ENCODE results near the gene ARHGEF12. TPM values are rescaled to one million over a fixed set of nuclear protein-coding genes. Genes with fewer than 3 reads are reported as not detected.

Gene ARHGEF12
- total RNA-seq, 6 experiments from 2014 or later, result 72.9 to 95.1 (median 85.0) TPM

- Mint-ChIP-seq H3K36me3 (ENCODE audit: low read depth) (peaks cover 17% of the 10 kb centered on the region), H3K27me3 (ENCODE audit: insufficient read depth) (peaks cover 3% of the 10 kb centered on the region; the same call in 1 of the 2 replicates), H3K4me1 (ENCODE audit: low read depth) (peaks cover 79% of the 10 kb centered on the region), H3K4me3 (no peak overlapping the region), H3K27ac (no peak overlapping the region), H3K9me3 (peaks cover 5% of the 10 kb centered on the region; the same call in 1 of the 2 replicates)
- DNase-seq, result no peak
- TF ChIP-seq, protein P1, sequence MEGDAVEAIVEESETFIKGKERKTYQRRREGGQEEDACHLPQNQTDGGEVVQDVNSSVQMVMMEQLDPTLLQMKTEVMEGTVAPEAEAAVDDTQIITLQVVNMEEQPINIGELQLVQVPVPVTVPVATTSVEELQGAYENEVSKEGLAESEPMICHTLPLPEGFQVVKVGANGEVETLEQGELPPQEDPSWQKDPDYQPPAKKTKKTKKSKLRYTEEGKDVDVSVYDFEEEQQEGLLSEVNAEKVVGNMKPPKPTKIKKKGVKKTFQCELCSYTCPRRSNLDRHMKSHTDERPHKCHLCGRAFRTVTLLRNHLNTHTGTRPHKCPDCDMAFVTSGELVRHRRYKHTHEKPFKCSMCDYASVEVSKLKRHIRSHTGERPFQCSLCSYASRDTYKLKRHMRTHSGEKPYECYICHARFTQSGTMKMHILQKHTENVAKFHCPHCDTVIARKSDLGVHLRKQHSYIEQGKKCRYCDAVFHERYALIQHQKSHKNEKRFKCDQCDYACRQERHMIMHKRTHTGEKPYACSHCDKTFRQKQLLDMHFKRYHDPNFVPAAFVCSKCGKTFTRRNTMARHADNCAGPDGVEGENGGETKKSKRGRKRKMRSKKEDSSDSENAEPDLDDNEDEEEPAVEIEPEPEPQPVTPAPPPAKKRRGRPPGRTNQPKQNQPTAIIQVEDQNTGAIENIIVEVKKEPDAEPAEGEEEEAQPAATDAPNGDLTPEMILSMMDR (IDR thresholded peaks at IDR 0.05), result no peak
Measured at GRCh38 chr11:120395778-120396177, 59.6 kb downstream of the ARHGEF12 start.

DNA sequence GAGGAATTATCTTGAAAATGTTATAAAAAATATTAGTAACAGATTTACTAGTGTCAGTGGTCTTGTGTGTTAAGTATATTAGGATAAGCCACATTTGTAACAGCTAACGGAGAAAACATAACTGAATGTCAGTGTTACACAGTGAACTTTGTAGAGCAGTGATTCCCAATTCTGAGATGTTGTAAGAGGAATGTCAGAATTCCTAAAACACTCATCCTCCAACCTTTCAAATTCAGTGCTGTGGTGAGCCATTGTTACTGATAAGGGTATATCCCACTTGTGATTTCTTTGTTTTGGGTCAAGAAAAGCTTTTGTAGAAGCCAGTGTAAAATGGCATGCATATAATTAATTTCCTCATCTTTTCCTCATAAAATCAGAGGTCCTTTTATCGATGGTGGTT, 61.9 kb downstream of the ARHGEF12 start:
- H3K36me3 Mint-ChIP-seq (ENCODE audit: low read depth), result peaks cover 17% of the 10 kb centered on the region
- peaks cover 77% of the 10 kb centered on the region for H3K4me1 Mint-ChIP-seq (ENCODE audit: low read depth)
- no peak for DNase-seq
- TF ChIP-seq, protein P1 (IDR thresholded peaks at IDR 0.05), result no peak
- no peak overlapping the region for H3K27ac Mint-ChIP-seq
- no peak overlapping the region for H3K4me3 Mint-ChIP-seq
- peaks cover 3% of the 10 kb centered on the region; the same call in 1 of the 2 replicates for H3K27me3 Mint-ChIP-seq (ENCODE audit: insufficient read depth)
- peaks cover 5% of the 10 kb centered on the region; the same call in 1 of the 2 replicates for H3K9me3 Mint-ChIP-seq

DNA sequence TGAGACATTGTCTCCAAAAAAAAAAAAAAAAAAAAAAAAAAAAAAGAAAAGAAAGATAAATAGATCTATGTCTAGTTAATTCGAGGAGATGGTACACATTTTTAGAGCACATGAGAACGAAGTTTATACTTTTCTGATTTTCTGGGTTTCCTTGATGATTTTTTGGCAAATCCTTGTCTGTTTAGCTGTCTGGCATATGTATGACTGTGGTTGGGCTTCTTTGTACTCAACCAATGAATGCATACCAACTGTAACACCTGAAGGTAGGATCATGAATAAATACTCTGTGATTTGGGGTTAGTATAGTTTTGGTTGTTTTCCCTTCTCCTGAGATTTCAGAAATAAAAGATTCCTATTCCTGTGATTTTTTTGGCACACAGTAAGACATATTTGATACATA, 63.1 kb downstream of the ARHGEF12 start:
- Mint-ChIP-seq H3K4me3 (no peak overlapping the region), H3K9me3 (peaks cover 5% of the 10 kb centered on the region; the same call in 1 of the 2 replicates), H3K27me3 (ENCODE audit: insufficient read depth) (peaks cover 3% of the 10 kb centered on the region; the same call in 1 of the 2 replicates), H3K4me1 (ENCODE audit: low read depth) (peaks cover 78% of the 10 kb centered on the region), H3K36me3 (ENCODE audit: low read depth) (peaks cover 13% of the 10 kb centered on the region), H3K27ac (no peak overlapping the region)
- TF ChIP-seq, protein P1 (IDR thresholded peaks at IDR 0.05), result no peak
- no peak for DNase-seq

DNA sequence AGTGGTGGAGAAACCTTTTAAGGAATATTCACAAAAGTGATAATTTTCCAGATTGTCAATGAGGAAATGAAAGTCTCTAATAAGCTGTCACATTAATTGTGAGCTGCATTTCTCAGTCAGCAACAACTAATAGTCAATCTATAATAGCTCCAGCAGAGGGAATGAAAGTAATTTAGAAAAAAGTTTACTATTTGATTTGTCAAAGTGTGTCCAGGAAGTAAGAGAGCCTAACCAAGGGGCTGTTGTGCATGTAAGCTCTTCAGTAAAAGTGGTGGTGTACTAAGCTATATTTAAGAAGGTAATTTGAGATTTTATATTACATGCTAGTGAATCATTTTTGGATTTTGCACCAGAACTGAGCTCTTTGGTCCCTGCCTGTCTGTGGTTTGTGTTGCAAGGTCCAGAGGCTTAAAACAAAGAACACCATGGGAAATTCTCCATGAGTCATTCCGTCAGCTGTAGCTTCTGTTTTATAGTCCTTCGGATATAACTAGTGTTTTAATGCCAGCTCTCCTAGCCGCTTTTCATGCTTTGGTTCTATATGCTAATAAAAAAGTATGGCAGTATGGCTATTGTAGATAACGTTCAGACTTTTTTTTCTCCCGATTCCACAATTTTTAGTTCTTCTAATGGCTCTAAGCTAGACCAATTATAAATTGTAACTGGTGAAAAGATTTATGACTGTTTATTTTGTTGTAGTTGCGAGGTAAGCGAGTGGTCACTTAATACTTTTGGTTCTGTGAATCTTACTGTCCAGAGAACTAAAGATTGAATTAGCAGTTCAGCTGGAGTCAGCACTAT, 64.6 kb downstream of the ARHGEF12 start:
- Mint-ChIP-seq H3K4me3 (peak overlapping the region; percentile 93), H3K27me3 (ENCODE audit: insufficient read depth) (no peaks in the 10 kb centered on the region; the same call in 1 of the 2 replicates), H3K36me3 (ENCODE audit: low read depth) (peaks cover 5% of the 10 kb centered on the region; the same call in 1 of the 2 replicates), H3K9me3 (no peaks in the 10 kb centered on the region), H3K27ac (peak overlapping the region; percentile 93), H3K4me1 (ENCODE audit: low read depth) (peaks cover 73% of the 10 kb centered on the region)
- TF ChIP-seq, protein P1 (IDR thresholded peaks at IDR 0.05), result no peak
- DNase-seq, result peak; percentile 97

GRCh38 chr11:120401506-120401905, 65.3 kb downstream of the ARHGEF12 start:
- TF ChIP-seq, protein P1 (IDR thresholded peaks at IDR 0.05), result no peak
- no peak for DNase-seq
- no peaks in the 10 kb centered on the region for H3K9me3 Mint-ChIP-seq
- H3K4me3 Mint-ChIP-seq, result peak overlapping the region; percentile 93
- H3K27ac Mint-ChIP-seq, result peak overlapping the region; percentile 93; the same call in 1 of the 2 replicates
- H3K36me3 Mint-ChIP-seq (ENCODE audit: low read depth), result no peaks in the 10 kb centered on the region
- H3K4me1 Mint-ChIP-seq (ENCODE audit: low read depth), result peaks cover 66% of the 10 kb centered on the region
- no peaks in the 10 kb centered on the region; the same call in 1 of the 2 replicates for H3K27me3 Mint-ChIP-seq (ENCODE audit: insufficient read depth)
